Smooth muscle cell (in vitro differentiated cells): ENCODE data around the gene COMMD1. TPM values are rescaled to one million over a fixed set of nuclear protein-coding genes. Genes with fewer than 3 reads are reported as not detected.

ENCODE experiments used
- DNase-seq: peaks from one replicate; lab custom pipeline; 2025; ENCODE audit not compliant: unreplicated experiment; lab: John Stamatoyannopoulos, UW
- H2AFZ ChIP-seq: fragments of 200-600 bp; sonication (generic); 2 replicates; pipeline ENCODE4 v1.6.0; 2016; ENCODE audit warnings: antibody characterized with exemption, low read depth, mild to moderate bottlenecking
- H3F3A ChIP-seq: fragments of 200-600 bp; sonication (generic); 2 replicates; pipeline ENCODE4 v1.6.0; 2017; ENCODE audit warnings: antibody characterized with exemption, low read depth
- H3K27ac ChIP-seq: fragments of 200-600 bp; sonication (generic); 2 replicates; pipeline ENCODE4 v1.5.1; 2016; ENCODE audit warnings: low read depth, mild to moderate bottlenecking
- H3K27me3 ChIP-seq: fragments of 200-600 bp; sonication (generic); 2 replicates; pipeline ENCODE4 v1.6.1; 2016; ENCODE audit warnings: low read depth, mild to moderate bottlenecking
- H3K36me3 ChIP-seq: fragments of 200-600 bp; sonication (generic); 2 replicates; pipeline ENCODE4 v1.5.1; 2016; ENCODE audit warnings: low read depth
- H3K4me1 ChIP-seq: fragments of 200-600 bp; sonication (generic); 2 replicates; pipeline ENCODE4 v1.5.1; 2016; ENCODE audit warnings: low read depth
- H3K4me2 ChIP-seq: fragments of 200-600 bp; sonication (generic); 2 replicates; pipeline ENCODE4 v1.6.0; 2016; ENCODE audit warnings: mild to moderate bottlenecking
- H3K4me3 ChIP-seq: fragments of 200-600 bp; sonication (generic); 2 replicates; pipeline ENCODE4 v1.5.1; 2016; ENCODE audit warnings: mild to moderate bottlenecking
- H3K79me2 ChIP-seq: fragments of 200-600 bp; sonication (generic); 2 replicates; pipeline ENCODE4 v1.6.0; 2016; ENCODE audit warnings: low read depth, mild to moderate bottlenecking
- H3K9ac ChIP-seq: fragments of 200-600 bp; sonication (generic); 2 replicates; pipeline ENCODE4 v1.6.0; 2016; ENCODE audit warnings: low read depth
- H3K9me3 ChIP-seq: fragments of 200-600 bp; sonication (generic); replicated peaks from 2 replicates; pipeline ENCODE4 v1.5.1; 2016; ENCODE audit warnings: low read depth
- H4K20me1 ChIP-seq: fragments of 200-600 bp; sonication (generic); 2 replicates; pipeline ENCODE4 v1.6.0; 2016; ENCODE audit warnings: low read depth
- CTCF ChIP-seq: fragments of 200-600 bp; sonication (generic); IDR thresholded peaks from 2 replicates; pipeline ENCODE4 v1.5.1; 2017; ENCODE audit warnings: borderline replicate concordance, mild to moderate bottlenecking, antibody characterized with exemption; ENCODE audit not compliant: insufficient read depth, poor library complexity, severe bottlenecking
- WGBS: methylation state at CpG from one replicate; pipeline ENCODE4 v1.1.7; 2016; ENCODE audit warnings: low lambda C conversion rate; 5-methylcytosine and 5-hydroxymethylcytosine counted together
- polyA plus RNA-seq: library from polyadenylated mRNA; unstranded; fragments of >200 nt; fragmentation: Nextera tagmentation; extraction: Ambion mirVana; gene quantifications from 2 replicates; pipeline ENCODE4 v1.2.1, GENCODE V29; 2016
- total RNA-seq: library from RNA; depleted of rRNA; stranded (reverse); fragments of >200 nt; gene quantifications from 2 replicates; pipeline ENCODE4 v1.2.3, GENCODE V29; 2014

COMMD1 gene
- total and polyA plus RNA-seq, 2 experiments from 2014 or later: 50.6 to 82.9 TPM

GRCh38 chr2:62133320-62133823 is 227.9 kb downstream of the COMMD1 start:
- no peaks in the 10 kb centered on the region for H3K79me2 ChIP-seq
- WGBS: 98% methylated on average over 2 of the region's 2 CpGs
- no peaks in the 10 kb centered on the region for H3K4me1 ChIP-seq
- H3K4me2 ChIP-seq: no peak overlapping the region
- peaks cover 8% of the 10 kb centered on the region for H4K20me1 ChIP-seq
- H3K27ac ChIP-seq: no peak overlapping the region
- H3K9ac ChIP-seq: no peak overlapping the region
- no peaks in the 10 kb centered on the region for H3K9me3 ChIP-seq
- H2AFZ ChIP-seq: no peak overlapping the region
- H3F3A ChIP-seq: no peaks in the 10 kb centered on the region
- H3K36me3 ChIP-seq: no peaks in the 10 kb centered on the region
- H3K27me3 ChIP-seq: no peaks in the 10 kb centered on the region
- no peak overlapping the region for H3K4me3 ChIP-seq
- TF ChIP-seq CTCF: no peak
- DNase-seq: no peak

GRCh38 chr2:62136956-62137830 is 231.7 kb downstream of the COMMD1 start:
- Histone ChIP-seq H4K20me1 (no peaks in the 10 kb centered on the region), H3K4me1 (no peaks in the 10 kb centered on the region), H2AFZ (no peak overlapping the region), H3K79me2 (no peaks in the 10 kb centered on the region), H3K4me2 (no peak overlapping the region), H3K27me3 (no peaks in the 10 kb centered on the region), H3K4me3 (no peak overlapping the region), H3F3A (no peaks in the 10 kb centered on the region), H3K9ac (no peak overlapping the region), H3K27ac (no peak overlapping the region), H3K9me3 (no peaks in the 10 kb centered on the region), H3K36me3 (no peaks in the 10 kb centered on the region)
- 90% methylated on average over 3 of the region's 3 CpGs for WGBS
- no peak for DNase-seq
- no peak for TF ChIP-seq CTCF

- H3K4me1 ChIP-seq: no peaks in the 10 kb centered on the region
- no peaks in the 10 kb centered on the region for H3K79me2 ChIP-seq
- H2AFZ ChIP-seq: no peak overlapping the region
- no peak overlapping the region for H3K4me2 ChIP-seq
- H3K27ac ChIP-seq: no peak overlapping the region
- H3F3A ChIP-seq: no peaks in the 10 kb centered on the region
- H4K20me1 ChIP-seq: no peaks in the 10 kb centered on the region
- WGBS: 91% methylated on average over 5 of the region's 5 CpGs
- no peak overlapping the region for H3K4me3 ChIP-seq
- no peaks in the 10 kb centered on the region for H3K9me3 ChIP-seq
- H3K27me3 ChIP-seq: no peaks in the 10 kb centered on the region
- TF ChIP-seq CTCF: no peak
- no peaks in the 10 kb centered on the region for H3K36me3 ChIP-seq
- no peak for DNase-seq
- no peak overlapping the region for H3K9ac ChIP-seq
These were observed 235.1 kb downstream of the COMMD1 start for GRCh38 chr2:62140426-62141141.
